ENCODE data around the gene THBS3. TPM values are rescaled to one million over a fixed set of nuclear protein-coding genes. Genes with fewer than 3 reads are reported as not detected.

THBS3 gene
- total and polyA plus RNA-seq, 9 of the 15 experiments (the other 6 are each of a cell fraction or from before 2014, with no cell fraction given), result 0.59 to 8.3 (median 3.2) TPM

DNA sequence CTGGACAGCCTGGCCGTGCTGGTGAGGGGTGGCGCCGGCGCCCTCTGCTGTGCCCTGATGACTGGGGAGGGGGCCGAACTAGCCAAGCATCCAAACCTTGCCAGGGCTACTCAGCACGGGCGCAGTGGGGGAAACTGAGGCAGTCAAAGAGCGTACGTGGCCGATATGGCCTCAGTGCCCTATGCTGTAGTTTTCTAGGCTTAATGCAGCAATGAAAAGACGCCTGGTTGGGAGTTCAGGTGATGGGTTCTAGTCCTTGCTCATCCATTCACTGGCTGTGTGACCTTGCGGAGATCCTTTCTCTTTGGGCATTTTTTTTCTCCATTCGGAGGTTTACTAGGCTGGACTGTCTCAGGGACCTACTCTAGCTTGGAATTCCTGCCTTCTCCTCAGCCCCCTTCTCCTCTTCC, 1.6 kb upstream of the THBS3 start:
- peak overlapping the region; percentile 100 for H3K4me2 ChIP-seq (ENCODE audit: insufficient read depth, low read length)
- peaks cover 18% of the 10 kb centered on the region for H3K79me2 ChIP-seq (ENCODE audit: control insufficient read depth, insufficient read depth, low read length)
- WGBS (ENCODE audit: insufficient coverage, low coverage, missing lambda C conversion rate), result 2% methylated on average over 8 of the region's 13 CpGs
- FAIRE-seq (peak; percentile 29), DNase-seq (ENCODE audit: extremely low read depth in 1 of 4, low spot score in 3 of 4) (no peak), ATAC-seq (no peak)
- CTCF ChIA-PET (ENCODE audit: low intra/inter-chr PET ratio), result interaction anchor here (0.6 kb wide), 1 partner anchor 36 kb away, joined by 3 read pairs; the partner anchor contains the start of gene KRTCAP2
- H3K27ac ChIP-seq (ENCODE audit: extremely low read depth, low read depth, low read length), result peak overlapping the region; percentile 97
- H3K36me3 ChIP-seq (ENCODE audit: control insufficient read depth, insufficient read depth, low read length), result peaks cover 22% of the 10 kb centered on the region; the same call in 2 of the 3 replicates
- peaks cover 3% of the 10 kb centered on the region; the same call in 1 of the 2 replicates for H3K9me3 ChIP-seq (replicated peaks; ENCODE audit: control insufficient read depth, insufficient read depth, low read depth, low read length)
- no peaks in the 10 kb centered on the region for H3K27me3 ChIP-seq (ENCODE audit: control insufficient read depth in 2 of 2, insufficient read depth in 2 of 2, low read length in 2 of 2)
- H3K9ac ChIP-seq (ENCODE audit: insufficient read depth in 1 of 2, low read depth in 2 of 2, low read length in 2 of 2), result peak overlapping the region; percentile 100
- H2AFZ ChIP-seq (ENCODE audit: low read depth, low read length), result peak overlapping the region; percentile 95
- H4K20me1 ChIP-seq (replicated peaks; ENCODE audit: control insufficient read depth, insufficient read depth, low read length), result no peaks in the 10 kb centered on the region
- H3K9me1 ChIP-seq (ENCODE audit: control insufficient read depth, insufficient read depth, low read length), result no peaks in the 10 kb centered on the region
- in situ Hi-C loops (cut with MboI), result loop anchor here (5.0 kb wide), 1 partner anchor 388 kb away; no protein-coding TSS in a partner anchor
- H3K4me1 ChIP-seq (replicated peaks in 1 of 2; ENCODE audit: control insufficient read depth in 2 of 2, insufficient read depth in 2 of 2, low read length in 2 of 2), result peaks cover 19 to 30% of the 10 kb centered on the region in 2 experiments
- TSS peak; percentile 85 for BruUV-seq (replicated peaks)
- intact Hi-C loops (cut with micrococcal nuclease), result no loop called here
- POLR2A ChIA-PET, result interaction anchor here (0.9 to 2.2 kb wide), 5 partner anchors 9 to 35 kb away, joined by 3 to 10 read pairs (median 3); no protein-coding TSS in a partner anchor
- peak overlapping the region; percentile 100 for H3K4me3 ChIP-seq
- TF ChIP-seq MCM2 (IDR thresholded peaks at IDR 0.05; ENCODE audit: low read depth) (no peak), CBX5 (IDR thresholded peaks at IDR 0.05; ENCODE audit: borderline replicate concordance, low read depth) (no peak), ZBED1 (IDR thresholded peaks at IDR 0.05) (no peak), SIX5 (IDR thresholded peaks at IDR 0.05; ENCODE audit: borderline replicate concordance in 1 of 2, insufficient read depth in 1 of 2, low read depth in 1 of 2, low read length in 2 of 2) (0 out of 4 replicates have a peak, but pooled peaks of 1 of the 2 experiments have one; percentile 13), STAT5A (IDR thresholded peaks at IDR 0.05; ENCODE audit: borderline replicate concordance, low read length) (no peak), NR2C2 (CRISPR knock-in tag; IDR thresholded peaks at IDR 0.05) (no peak; the same call in 1 of the 2 replicates), NR2C2 (tag; IDR thresholded peaks at IDR 0.05) (peak; percentile 96), TCF7 (IDR thresholded peaks at IDR 0.05; ENCODE audit: borderline replicate concordance) (0 out of 2 replicates have a peak, but pooled peaks have one; percentile 20), ZNF41 (CRISPR knock-in tag; conservative IDR thresholded peaks at IDR 0.05) (peak; percentile 62; the same call in 1 of the 2 replicates), TBL1XR1 (IDR thresholded peaks at IDR 0.05; ENCODE audit: low read length in 2 of 2) (no peak), TAF9B (IDR thresholded peaks at IDR 0.05; ENCODE audit: partially characterized antibody) (no peak), ZNF589 (CRISPR knock-in tag; IDR thresholded peaks at IDR 0.05; ENCODE audit: low read depth) (0 out of 2 replicates have a peak, but pooled peaks have one; percentile 14), ZNF830 (CRISPR knock-in tag; IDR thresholded peaks at IDR 0.05) (no peak), ZNF511 (CRISPR knock-in tag; IDR thresholded peaks at IDR 0.05) (no peak; the same call in 1 of the 2 replicates), ZNF165 (CRISPR knock-in tag; IDR thresholded peaks at IDR 0.05; ENCODE audit: borderline replicate concordance) (0 out of 2 replicates have a peak, but pooled peaks have one; percentile 39), FOSL1 (tag; conservative IDR thresholded peaks at IDR 0.05) (0 out of 2 replicates have a peak, but pooled peaks have one; percentile 2), ZBTB9 (CRISPR knock-in tag; IDR thresholded peaks at IDR 0.05) (0 out of 2 replicates have a peak, but pooled peaks have one; percentile 18), BACH1 (tag; IDR thresholded peaks at IDR 0.05) (0 out of 2 replicates have a peak, but pooled peaks have one; percentile 16), FOXP1 (CRISPR knock-in tag; IDR thresholded peaks at IDR 0.05) (no peak), NFRKB (IDR thresholded peaks at IDR 0.05; ENCODE audit: low read depth) (peak; percentile 83)
- TF ChIP-seq, protein P1, sequence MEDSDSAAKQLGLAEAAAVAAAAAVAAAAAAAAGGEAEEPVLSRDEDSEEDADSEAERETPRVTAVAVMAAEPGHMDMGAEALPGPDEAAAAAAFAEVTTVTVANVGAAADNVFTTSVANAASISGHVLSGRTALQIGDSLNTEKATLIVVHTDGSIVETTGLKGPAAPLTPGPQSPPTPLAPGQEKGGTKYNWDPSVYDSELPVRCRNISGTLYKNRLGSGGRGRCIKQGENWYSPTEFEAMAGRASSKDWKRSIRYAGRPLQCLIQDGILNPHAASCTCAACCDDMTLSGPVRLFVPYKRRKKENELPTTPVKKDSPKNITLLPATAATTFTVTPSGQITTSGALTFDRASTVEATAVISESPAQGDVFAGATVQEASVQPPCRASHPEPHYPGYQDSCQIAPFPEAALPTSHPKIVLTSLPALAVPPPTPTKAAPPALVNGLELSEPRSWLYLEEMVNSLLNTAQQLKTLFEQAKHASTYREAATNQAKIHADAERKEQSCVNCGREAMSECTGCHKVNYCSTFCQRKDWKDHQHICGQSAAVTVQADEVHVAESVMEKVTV (CRISPR knock-in tag; IDR thresholded peaks at IDR 0.05), result no peak
